BLaER1 treated with 17β-estradiol and CSF1 and Interleukin-3, amounts not matched to agents 10 nM and 100 nM (cell line): Measurements from ENCODE around the gene MRGPRG.
A peak's percentile ranks its signal among the peaks of the same experiment; 100 is the strongest.

Source experiments
- H3K27ac ChIP-seq, 11 experiments: shearing (Covaris generic); formaldehyde crosslinking; 2 replicates each; pipeline ENCODE4 v1.8.1; 2022
- H3K27me3 ChIP-seq, 11 experiments: shearing (Covaris generic); formaldehyde crosslinking; 2 replicates each; pipeline ENCODE4 v1.8.1; 2022
- H3K36me3 ChIP-seq, 11 experiments: shearing (Covaris generic); formaldehyde crosslinking; 2 replicates each; pipeline ENCODE4 v1.8.1; 2022
- H3K4me1 ChIP-seq, 10 experiments: shearing (Covaris generic); formaldehyde crosslinking; 2 replicates each; pipeline ENCODE4 v1.8.1; 2022
- H3K4me2 ChIP-seq, 11 experiments: shearing (Covaris generic); formaldehyde crosslinking; 2 replicates each; pipeline ENCODE4 v1.8.1; 2022
- H3K4me3 ChIP-seq, 10 experiments: shearing (Covaris generic); formaldehyde crosslinking; 2 replicates each; pipeline ENCODE4 v1.8.1; 2022
- H3K9ac ChIP-seq, 11 experiments: shearing (Covaris generic); formaldehyde crosslinking; 2 replicates each; pipeline ENCODE4 v1.8.1; 2022
- H3K9me3 ChIP-seq, 11 experiments: shearing (Covaris generic); formaldehyde crosslinking; replicated peaks in 1 of 11; 2 replicates each; pipeline ENCODE4 v1.8.1; 2022
- H4K20me1 ChIP-seq, 11 experiments: shearing (Covaris generic); formaldehyde crosslinking; 2 replicates each; pipeline ENCODE4 v1.8.1; 2022
- Cebpa-rat ChIP-seq, 11 experiments: shearing (Covaris generic); IDR thresholded peaks; 2 replicates each; pipeline ENCODE4 v1.8.1; 2022

The MRGPRG gene

GRCh38 chr11:3177931-3178330 lies 40.7 kb downstream of the MRGPRG start:
- H3K4me1 ChIP-seq, result peaks cover 0 to 12% (median 5%) of the 10 kb centered on the region in 10 experiments; a peak in 12 of 20 replicates
- peak overlapping the region in 7 of 11 experiments; percentile 27 to 70 (median 36); a peak in 11 of 22 replicates for H3K4me2 ChIP-seq
- H3K9me3 ChIP-seq, result peaks cover 23 to 51% (median 27%) of the 10 kb centered on the region in 11 experiments
- no peak overlapping the region for H3K9ac ChIP-seq
- H3K36me3 ChIP-seq, result peaks cover 0 to 3% (median 0%) of the 10 kb centered on the region in 11 experiments; a peak in 1 of 22 replicates
- no peaks in the 10 kb centered on the region for H3K27me3 ChIP-seq
- H3K4me3 ChIP-seq, result no peak overlapping the region
- no peak for TF ChIP-seq Cebpa-rat (IDR thresholded peaks at IDR 0.05)
- H4K20me1 ChIP-seq, result no peaks in the 10 kb centered on the region
- H3K27ac ChIP-seq, result no peak overlapping the region

GRCh38 chr11:3176487-3176886 lies 42.1 kb downstream of the MRGPRG start:
- peak overlapping the region in 1 of 10 experiments; percentile 4; a peak in 1 of 20 replicates for H3K4me3 ChIP-seq
- TF ChIP-seq Cebpa-rat (IDR thresholded peaks at IDR 0.05), result no peak
- H3K9me3 ChIP-seq, result peaks cover 23 to 44% (median 27%) of the 10 kb centered on the region in 11 experiments
- H4K20me1 ChIP-seq, result no peaks in the 10 kb centered on the region
- H3K9ac ChIP-seq, result no peak overlapping the region
- no peak overlapping the region for H3K4me2 ChIP-seq
- H3K27ac ChIP-seq, result no peak overlapping the region
- H3K36me3 ChIP-seq, result peaks cover 0 to 3% (median 0%) of the 10 kb centered on the region in 11 experiments; a peak in 1 of 22 replicates
- peaks cover 0 to 7% (median 0%) of the 10 kb centered on the region in 11 experiments; a peak in 7 of 22 replicates for H3K27me3 ChIP-seq
- H3K4me1 ChIP-seq, result peaks cover 0 to 22% (median 14%) of the 10 kb centered on the region in 10 experiments; a peak in 18 of 20 replicates

GRCh38 chr11:3175194-3175593 lies 43.4 kb downstream of the MRGPRG start:
- H3K36me3 ChIP-seq, result peaks cover 0 to 3% (median 0%) of the 10 kb centered on the region in 11 experiments; a peak in 1 of 22 replicates
- H4K20me1 ChIP-seq, result peaks cover 0 to 6% (median 0%) of the 10 kb centered on the region in 11 experiments; a peak in 3 of 22 replicates
- H3K4me3 ChIP-seq, result no peak overlapping the region
- TF ChIP-seq Cebpa-rat (IDR thresholded peaks at IDR 0.05), result no peak
- H3K9ac ChIP-seq, result no peak overlapping the region
- H3K4me1 ChIP-seq, result peaks cover 10 to 35% (median 27%) of the 10 kb centered on the region in 10 experiments
- peaks cover 23 to 35% (median 25%) of the 10 kb centered on the region in 11 experiments for H3K9me3 ChIP-seq
- no peak overlapping the region for H3K4me2 ChIP-seq
- H3K27ac ChIP-seq, result no peak overlapping the region
- H3K27me3 ChIP-seq, result peaks cover 0 to 20% (median 0%) of the 10 kb centered on the region in 11 experiments; a peak in 7 of 22 replicates

GRCh38 chr11:3174387-3174786 lies 44.2 kb downstream of the MRGPRG start:
- Histone ChIP-seq H3K4me1 (peaks cover 18 to 43% (median 35%) of the 10 kb centered on the region in 10 experiments), H3K27ac (no peak overlapping the region), H3K4me2 (no peak overlapping the region), H4K20me1 (peaks cover 0 to 10% (median 0%) of the 10 kb centered on the region in 11 experiments; a peak in 3 of 22 replicates), H3K4me3 (no peak overlapping the region), H3K27me3 (peaks cover 0 to 22% (median 0%) of the 10 kb centered on the region in 11 experiments; a peak in 7 of 22 replicates), H3K9me3 (peaks cover 21 to 29% (median 25%) of the 10 kb centered on the region in 11 experiments), H3K36me3 (peaks cover 0 to 3% (median 0%) of the 10 kb centered on the region in 11 experiments; a peak in 1 of 22 replicates), H3K9ac (no peak overlapping the region)
- TF ChIP-seq Cebpa-rat (IDR thresholded peaks at IDR 0.05), result no peak

GRCh38 chr11:3173795-3174194 lies 44.8 kb downstream of the MRGPRG start:
- no peak overlapping the region for H3K4me2 ChIP-seq
- peaks cover 0 to 22% (median 0%) of the 10 kb centered on the region in 11 experiments; a peak in 7 of 22 replicates for H3K27me3 ChIP-seq
- H3K27ac ChIP-seq, result no peak overlapping the region
- H3K4me3 ChIP-seq, result no peak overlapping the region
- H4K20me1 ChIP-seq, result peaks cover 0 to 10% (median 0%) of the 10 kb centered on the region in 11 experiments; a peak in 3 of 22 replicates
- peaks cover 21 to 29% (median 25%) of the 10 kb centered on the region in 11 experiments for H3K9me3 ChIP-seq
- H3K9ac ChIP-seq, result no peak overlapping the region
- peaks cover 0 to 3% (median 0%) of the 10 kb centered on the region in 11 experiments; a peak in 1 of 22 replicates for H3K36me3 ChIP-seq
- peaks cover 24 to 48% (median 40%) of the 10 kb centered on the region in 10 experiments for H3K4me1 ChIP-seq
- TF ChIP-seq Cebpa-rat (IDR thresholded peaks at IDR 0.05), result no peak

- peaks cover 19 to 25% (median 21%) of the 10 kb centered on the region in 11 experiments for H3K9me3 ChIP-seq
- peaks cover 0 to 3% (median 0%) of the 10 kb centered on the region in 11 experiments; a peak in 1 of 22 replicates for H3K36me3 ChIP-seq
- H3K27ac ChIP-seq, result no peak overlapping the region
- H3K27me3 ChIP-seq, result peaks cover 0 to 25% (median 0%) of the 10 kb centered on the region in 11 experiments; a peak in 7 of 22 replicates
- H3K9ac ChIP-seq, result no peak overlapping the region
- no peak overlapping the region for H3K4me3 ChIP-seq
- peaks cover 0 to 14% (median 0%) of the 10 kb centered on the region in 11 experiments; a peak in 4 of 22 replicates for H4K20me1 ChIP-seq
- H3K4me2 ChIP-seq, result peak overlapping the region in 9 of 11 experiments; percentile 23 to 99 (median 96); a peak in 17 of 22 replicates
- TF ChIP-seq Cebpa-rat (IDR thresholded peaks at IDR 0.05), result no peak
- H3K4me1 ChIP-seq, result peaks cover 25 to 59% (median 56%) of the 10 kb centered on the region in 10 experiments
These were observed 46.6 kb downstream of the MRGPRG start for GRCh38 chr11:3171931-3172560.

GRCh38 chr11:3170756-3171650 lies 47.6 kb downstream of the MRGPRG start:
- Histone ChIP-seq H3K4me1 (peaks cover 35 to 70% (median 66%) of the 10 kb centered on the region in 10 experiments), H4K20me1 (peaks cover 0 to 21% (median 0%) of the 10 kb centered on the region in 11 experiments; a peak in 7 of 22 replicates)

More at GRCh38 chr11:3170756-3171650, 47.6 kb downstream of the MRGPRG start:
- Histone ChIP-seq H3K9ac (peak overlapping the region in 5 of 11 experiments; percentile 16 to 73 (median 49); a peak in 4 of 22 replicates), H3K9me3 (peaks cover 8 to 14% (median 11%) of the 10 kb centered on the region in 11 experiments), H3K4me3 (no peak overlapping the region), H3K36me3 (no peaks in the 10 kb centered on the region; a peak in 1 of 22 replicates), H3K27ac (peak overlapping the region in 2 of 11 experiments; percentile 61 to 81; a peak in 2 of 22 replicates), H3K4me2 (peak overlapping the region in 10 of 11 experiments; percentile 85 to 99 (median 96); a peak in 20 of 22 replicates), H3K27me3 (peaks cover 0 to 35% (median 0%) of the 10 kb centered on the region in 11 experiments; a peak in 8 of 22 replicates)
- TF ChIP-seq Cebpa-rat (IDR thresholded peaks at IDR 0.05), result no peak
